NCI-H345 treated with DMSO at 0.1 percent for 48 hours (cell line): ENCODE measurements around the gene LITAF.

Experiments used
- DNase-seq: peaks from one replicate; lab custom pipeline; 2025; ENCODE audit not compliant: unreplicated experiment; lab: John Stamatoyannopoulos, UW

The LITAF gene

DNA sequence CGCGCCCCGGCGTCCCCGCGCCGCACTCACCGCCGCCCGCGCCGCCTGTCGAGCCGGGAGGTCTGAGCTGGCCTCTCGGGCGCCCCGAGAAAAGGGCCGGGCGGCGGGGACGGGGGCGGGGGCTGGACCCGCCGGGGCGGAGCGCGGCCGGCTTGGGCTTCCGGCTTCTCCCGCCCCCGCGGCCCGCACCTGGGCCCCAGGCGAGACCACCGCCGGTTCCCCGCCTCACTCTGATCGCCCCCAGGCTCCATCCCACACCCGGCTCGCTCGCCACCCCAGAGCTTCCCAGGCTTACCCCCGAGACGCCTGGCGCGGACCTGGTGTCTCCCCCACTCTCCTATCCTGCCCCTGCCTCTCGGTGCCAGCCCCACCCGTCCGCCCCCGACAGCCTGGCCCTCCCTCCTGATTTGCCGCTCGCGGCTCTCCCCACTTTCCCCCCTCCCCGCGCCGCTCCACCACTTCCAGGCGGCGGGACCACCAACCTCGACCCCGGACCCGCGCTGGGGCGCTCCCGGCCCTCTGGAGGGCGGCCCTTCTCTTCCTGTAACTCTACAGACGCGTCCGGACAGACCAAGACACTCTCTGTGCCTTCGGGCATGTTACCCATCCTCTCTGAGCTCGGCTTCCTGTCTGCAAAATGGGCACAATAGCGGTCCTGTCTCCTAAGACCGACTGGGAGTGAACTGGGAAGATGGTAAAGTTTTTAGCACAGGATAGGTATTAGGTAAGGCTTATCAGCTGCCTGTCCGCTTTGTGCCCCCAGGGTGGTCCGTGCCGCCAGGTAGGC lies at the start of gene LITAF:
TSS of gene LITAF (minus strand) at position 64 of the 787 bp plus-strand sequence. CDS start 30,189 bp downstream, outside the sequence.
- DNase-seq: no peak

DNA sequence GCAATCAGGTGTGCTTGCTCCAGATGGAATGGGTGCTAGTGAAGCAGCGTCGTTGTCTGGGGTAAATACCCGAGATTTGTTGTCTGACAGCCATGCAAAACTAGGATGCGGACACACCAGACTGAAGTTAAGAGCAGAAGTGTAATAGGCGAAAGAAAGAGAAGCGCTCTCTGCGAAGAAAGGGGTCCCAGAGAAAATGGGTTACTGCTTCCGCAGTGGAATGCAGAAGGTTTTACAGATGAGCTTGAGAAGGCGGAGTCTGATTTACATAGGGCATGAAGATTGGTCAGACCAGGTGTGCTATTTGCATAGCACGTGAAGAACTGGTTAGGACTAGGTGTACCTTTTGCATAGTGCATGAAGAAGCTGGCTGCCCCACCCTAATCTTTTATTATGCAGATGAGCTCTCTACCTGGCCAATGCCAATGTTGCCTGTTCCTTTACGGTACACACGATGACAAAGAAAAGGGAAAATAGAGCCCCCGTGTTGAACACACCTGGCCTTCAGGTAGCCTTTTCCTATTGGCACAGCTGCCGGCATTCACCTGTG lies 49.5 kb upstream of the LITAF start:
- DNase-seq: peak; percentile 58

GRCh38 chr16:11635679-11636171 lies 49.0 kb upstream of the LITAF start:
- no peak for DNase-seq

GRCh38 chr16:11635113-11635652 lies 48.5 kb upstream of the LITAF start:
- no peak for DNase-seq

DNA sequence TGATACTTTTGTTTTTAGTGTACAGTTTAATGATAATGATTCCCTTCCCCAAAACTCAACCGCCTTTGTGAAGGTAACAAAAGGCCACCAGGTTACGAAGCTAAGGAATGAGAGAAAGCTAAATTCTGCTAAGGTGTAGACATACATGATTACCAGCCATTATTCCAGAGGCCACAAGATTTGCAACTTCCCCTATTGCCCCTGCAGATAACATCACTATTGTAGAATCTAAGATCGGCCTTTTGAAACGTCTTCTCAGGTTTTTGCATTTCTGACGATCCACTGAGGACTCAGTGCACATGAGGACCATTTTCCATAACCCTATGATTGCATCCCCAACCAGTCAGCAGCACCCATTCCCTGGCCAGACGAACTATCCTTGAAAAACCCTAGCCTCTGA lies 47.6 kb upstream of the LITAF start:
- DNase-seq: no peak

DNA sequence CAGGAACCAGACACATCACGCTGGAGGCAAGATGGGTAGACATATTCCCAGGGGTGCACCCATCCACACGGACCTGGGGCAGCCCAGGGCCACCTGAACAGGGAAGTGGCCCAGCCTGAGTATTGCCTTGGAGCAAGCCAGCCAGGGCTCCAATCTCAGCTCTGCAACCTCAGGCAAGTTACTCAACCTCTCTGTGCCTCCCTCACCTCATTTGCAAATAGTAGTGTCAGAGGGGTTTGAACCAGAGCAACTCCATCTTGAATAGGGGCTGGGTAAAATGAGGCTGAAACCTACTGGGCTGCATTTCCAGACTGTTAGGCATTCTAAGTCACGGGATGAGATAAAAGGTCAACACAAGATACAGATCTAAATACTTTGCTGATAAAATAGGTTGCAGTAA lies 46.4 kb upstream of the LITAF start:
- DNase-seq: no peak

GRCh38 chr16:11632455-11632939 lies 45.8 kb upstream of the LITAF start:
- no peak for DNase-seq

GRCh38 chr16:11631214-11631613 lies 44.5 kb upstream of the LITAF start:
- DNase-seq: no peak

GRCh38 chr16:11630768-11631056 lies 44.0 kb upstream of the LITAF start:
- DNase-seq: no peak

DNA sequence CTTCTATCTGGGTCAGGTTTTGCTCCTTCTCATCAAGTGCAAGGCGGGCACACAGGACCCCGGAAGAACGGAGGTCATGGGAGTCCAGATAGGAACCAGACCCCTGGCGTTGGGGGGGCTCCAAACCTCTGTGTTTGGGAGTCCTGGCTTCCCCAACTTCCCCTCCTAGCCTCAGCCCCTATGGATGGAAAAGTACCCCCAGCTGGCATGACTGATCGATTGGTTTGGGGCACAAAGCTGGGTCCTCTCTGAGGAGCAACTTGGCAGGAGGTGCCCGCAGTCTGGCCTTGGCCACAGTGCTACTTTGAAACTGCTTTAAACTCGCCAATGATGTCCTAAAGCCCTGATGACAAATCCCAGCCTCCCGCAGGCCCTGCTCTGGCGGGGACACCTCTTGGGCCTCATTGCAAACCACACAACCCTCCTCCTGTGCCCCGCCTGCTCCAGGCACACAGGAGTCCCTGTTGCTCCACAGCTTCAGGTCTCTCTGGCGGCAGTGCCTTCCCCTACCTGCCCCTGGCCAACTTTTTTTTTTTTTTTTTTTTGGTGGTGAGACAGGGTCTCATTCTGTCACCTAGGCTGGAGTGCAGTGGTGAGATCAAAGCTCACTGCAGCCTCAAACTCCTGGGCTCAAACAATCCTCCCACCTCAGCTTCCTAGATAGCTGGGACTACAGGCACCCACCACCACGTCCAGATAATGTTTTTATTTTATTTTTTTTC lies 43.5 kb upstream of the LITAF start:
- no peak for DNase-seq

GRCh38 chr16:11629071-11630030 lies 42.6 kb upstream of the LITAF start:
- no peak for DNase-seq

DNA sequence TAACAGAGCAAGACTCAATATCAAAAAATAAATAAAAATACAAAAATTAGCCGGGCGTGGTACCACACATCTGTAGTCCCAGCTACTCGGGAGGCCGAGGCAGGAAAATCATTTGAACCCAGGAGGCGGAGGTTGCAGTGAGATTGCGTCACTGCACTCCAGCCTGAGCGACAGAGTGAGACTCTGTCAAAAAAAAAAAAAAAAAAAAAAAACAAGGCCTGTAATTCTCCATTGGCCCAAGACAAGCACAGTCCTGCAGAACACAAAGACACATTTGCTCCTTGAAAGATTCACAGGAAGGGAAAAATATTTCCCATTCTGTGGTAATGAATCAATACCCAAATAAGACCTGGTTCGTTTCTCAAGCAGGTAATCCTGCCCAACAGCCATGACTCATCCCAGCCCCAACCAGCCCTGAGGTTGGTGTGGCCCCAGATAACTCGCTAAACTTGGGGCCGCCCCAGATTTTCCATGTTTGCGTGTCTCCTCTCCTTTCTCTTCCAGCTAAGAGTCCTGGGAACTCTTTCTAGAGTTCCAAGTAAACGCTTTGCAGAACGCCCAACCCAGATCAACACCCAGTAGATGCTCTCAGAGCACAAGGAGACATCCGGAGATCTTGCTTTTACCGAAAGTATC lies 41.2 kb upstream of the LITAF start:
- DNase-seq: no peak

- DNase-seq: no peak
These were observed 40.6 kb upstream of the LITAF start for GRCh38 chr16:11627292-11627663.

- DNase-seq: no peak
These were observed 40.1 kb upstream of the LITAF start for GRCh38 chr16:11626657-11627291.

GRCh38 chr16:11625769-11626168 lies 39.0 kb upstream of the LITAF start:
- DNase-seq: no peak

GRCh38 chr16:11624636-11625607 lies 38.2 kb upstream of the LITAF start:
- no peak for DNase-seq

- DNase-seq: no peak
These were observed 37.5 kb upstream of the LITAF start for GRCh38 chr16:11624205-11624604.

DNA sequence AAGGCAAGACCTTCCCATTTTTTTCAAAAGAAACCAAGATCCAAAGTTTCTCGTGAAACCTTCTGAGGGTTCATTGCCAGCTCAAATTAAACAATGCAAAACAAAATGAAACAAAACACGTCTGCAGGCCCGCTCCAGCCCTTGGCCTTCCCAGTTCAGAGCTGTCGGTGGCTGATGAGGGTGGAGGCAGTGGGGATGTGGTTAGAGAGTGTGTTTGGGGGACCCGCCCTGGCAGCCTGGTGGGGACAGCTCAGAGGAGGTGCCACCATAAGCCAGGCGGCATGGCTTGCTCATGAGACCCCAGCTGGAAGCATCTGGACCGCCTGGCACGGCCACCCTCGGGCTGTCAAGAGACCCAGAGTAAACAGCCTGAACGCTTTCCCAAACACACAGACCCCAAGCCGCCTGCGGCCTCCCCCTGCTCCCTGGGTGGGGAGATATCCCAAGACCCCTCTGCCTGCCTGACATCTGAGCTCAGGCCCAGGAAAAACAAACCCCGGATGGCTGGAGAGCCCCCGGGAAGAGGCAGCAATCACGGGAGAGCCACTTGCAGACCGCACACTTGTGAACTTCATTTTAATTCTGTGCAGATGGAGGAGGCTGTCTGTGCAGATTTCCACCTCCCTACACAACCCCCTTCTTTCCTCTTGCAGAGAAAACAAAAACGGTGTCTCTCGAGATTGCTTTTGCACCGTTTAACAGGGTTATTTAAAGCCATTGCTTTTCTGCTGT lies 35.4 kb upstream of the LITAF start:
- DNase-seq: peak; percentile 30
